ENCODE data around the gene PDS5B. TPM values are rescaled to one million over a fixed set of nuclear protein-coding genes. Genes with fewer than 3 reads are reported as not detected.
"Not testable (repeated sequence)": the region's sequence is repeated elsewhere in the genome, so short reads cannot be mapped to it uniquely, and the experiment has no call there.

The PDS5B gene
- total and polyA plus RNA-seq, 2 donors from 2014 or later = 6.9 to 41.2 TPM

- Histone ChIP-seq H3K9me3 (ENCODE audit: control insufficient read depth in 2 of 3, insufficient read depth in 1 of 3, low read length in 3 of 3) (no peaks in the 10 kb centered on the region), H3K27ac (ENCODE audit: low read depth in 2 of 2, low read length in 2 of 2) (no peak overlapping the region), H3K4me3 (ENCODE audit: low read length in 3 of 3) (no peak overlapping the region), H3K36me3 (ENCODE audit: control insufficient read depth in 2 of 3, insufficient read depth in 3 of 3, low read length in 3 of 3) (no peaks in the 10 kb centered on the region), H3K9ac (ENCODE audit: low read length in 3 of 3) (no peak overlapping the region), H3K4me1 (ENCODE audit: control insufficient read depth in 2 of 3, insufficient read depth in 2 of 3, low read depth in 1 of 3, low read length in 3 of 3) (no peaks in the 10 kb centered on the region), H3K27me3 (ENCODE audit: control insufficient read depth, insufficient read depth, low read length) (no peaks in the 10 kb centered on the region)
- intact Hi-C loops (cut with DNase I) = no loop called here
- DNase-seq = no peak
- no peak for TF ChIP-seq CTCF (IDR thresholded peaks at IDR 0.05; ENCODE audit: borderline replicate concordance, extremely low read depth, insufficient read depth)
- FAIRE-seq = no peak
Measured at GRCh38 chr13:32722340-32722739, 136.1 kb downstream of the PDS5B start.

- no peak for FAIRE-seq
- H3K4me1 ChIP-seq (ENCODE audit: control insufficient read depth in 2 of 3, insufficient read depth in 2 of 3, low read depth in 1 of 3, low read length in 3 of 3) = no peaks in the 10 kb centered on the region
- no peaks in the 10 kb centered on the region for H3K36me3 ChIP-seq (ENCODE audit: control insufficient read depth in 2 of 3, insufficient read depth in 3 of 3, low read length in 3 of 3)
- no peaks in the 10 kb centered on the region for H3K27me3 ChIP-seq (ENCODE audit: control insufficient read depth, insufficient read depth, low read length)
- no peak overlapping the region for H3K9ac ChIP-seq (ENCODE audit: low read length in 3 of 3)
- intact Hi-C loops (cut with DNase I) = no loop called here
- H3K27ac ChIP-seq (ENCODE audit: low read depth in 2 of 2, low read length in 2 of 2) = no peak overlapping the region
- no peak overlapping the region for H3K4me3 ChIP-seq (ENCODE audit: low read length in 3 of 3)
- no peak for DNase-seq
- TF ChIP-seq CTCF (IDR thresholded peaks at IDR 0.05; ENCODE audit: borderline replicate concordance, extremely low read depth, insufficient read depth) = no peak
- H3K9me3 ChIP-seq (ENCODE audit: control insufficient read depth in 2 of 3, insufficient read depth in 1 of 3, low read length in 3 of 3) = no peaks in the 10 kb centered on the region
Measured at GRCh38 chr13:32723987-32724386, 137.7 kb downstream of the PDS5B start.

- FAIRE-seq (no peak), DNase-seq (peak in 1 of 5 donors; percentile 14)
- H3K27me3 ChIP-seq (ENCODE audit: control insufficient read depth, insufficient read depth, low read length) = no peaks in the 10 kb centered on the region
- no peak overlapping the region for H3K4me3 ChIP-seq (ENCODE audit: low read length in 3 of 3)
- no peaks in the 10 kb centered on the region for H3K9me3 ChIP-seq (ENCODE audit: control insufficient read depth in 2 of 3, insufficient read depth in 1 of 3, low read length in 3 of 3)
- H3K27ac ChIP-seq (ENCODE audit: low read depth in 2 of 2, low read length in 2 of 2) = no peak overlapping the region
- intact Hi-C loops (cut with DNase I) = no loop called here
- no peak for TF ChIP-seq CTCF (IDR thresholded peaks at IDR 0.05; ENCODE audit: borderline replicate concordance, extremely low read depth, insufficient read depth)
- no peaks in the 10 kb centered on the region for H3K36me3 ChIP-seq (ENCODE audit: control insufficient read depth in 2 of 3, insufficient read depth in 3 of 3, low read length in 3 of 3)
- no peak overlapping the region for H3K9ac ChIP-seq (ENCODE audit: low read length in 3 of 3)
- no peaks in the 10 kb centered on the region for H3K4me1 ChIP-seq (ENCODE audit: control insufficient read depth in 2 of 3, insufficient read depth in 2 of 3, low read depth in 1 of 3, low read length in 3 of 3)
Measured at GRCh38 chr13:32726374-32727037, 140.3 kb downstream of the PDS5B start.

GRCh38 chr13:32728327-32728726 lies 142.1 kb downstream of the PDS5B start:
- no peak for TF ChIP-seq CTCF (IDR thresholded peaks at IDR 0.05; ENCODE audit: borderline replicate concordance, extremely low read depth, insufficient read depth)
- no peaks in the 10 kb centered on the region for H3K9me3 ChIP-seq (ENCODE audit: control insufficient read depth in 2 of 3, insufficient read depth in 1 of 3, low read length in 3 of 3)
- H3K4me1 ChIP-seq (ENCODE audit: control insufficient read depth in 2 of 3, insufficient read depth in 2 of 3, low read depth in 1 of 3, low read length in 3 of 3) = no peaks in the 10 kb centered on the region
- H3K9ac ChIP-seq (ENCODE audit: low read length in 3 of 3) = no peak overlapping the region
- DNase-seq = no peak
- no peak overlapping the region for H3K27ac ChIP-seq (ENCODE audit: low read depth in 2 of 2, low read length in 2 of 2)
- FAIRE-seq = no peak
- H3K36me3 ChIP-seq (ENCODE audit: control insufficient read depth in 2 of 3, insufficient read depth in 3 of 3, low read length in 3 of 3) = no peaks in the 10 kb centered on the region
- intact Hi-C loops (cut with DNase I) = no loop called here
- no peak overlapping the region for H3K4me3 ChIP-seq (ENCODE audit: low read length in 3 of 3)
- no peaks in the 10 kb centered on the region for H3K27me3 ChIP-seq (ENCODE audit: control insufficient read depth, insufficient read depth, low read length)

- intact Hi-C loops (cut with DNase I); H3K9ac ChIP-seq (ENCODE audit: low read length in 3 of 3); H3K4me1 ChIP-seq (ENCODE audit: control insufficient read depth in 2 of 3, insufficient read depth in 2 of 3, low read depth in 1 of 3, low read length in 3 of 3); FAIRE-seq; DNase-seq; H3K27me3 ChIP-seq (ENCODE audit: control insufficient read depth, insufficient read depth, low read length); H3K36me3 ChIP-seq (ENCODE audit: control insufficient read depth in 2 of 3, insufficient read depth in 3 of 3, low read length in 3 of 3); H3K4me3 ChIP-seq (ENCODE audit: low read length in 3 of 3); H3K9me3 ChIP-seq (ENCODE audit: control insufficient read depth in 2 of 3, insufficient read depth in 1 of 3, low read length in 3 of 3); H3K27ac ChIP-seq (ENCODE audit: low read depth in 2 of 2, low read length in 2 of 2): not testable (repeated sequence)
Measured at GRCh38 chr13:32729097-32729496, 142.8 kb downstream of the PDS5B start.
